ENCODE data around the gene CROCC2.

GRCh38 chr2:241039416-241039815 is 133.3 kb downstream of the CROCC2 start:
- TF ChIP-seq, protein P1, sequence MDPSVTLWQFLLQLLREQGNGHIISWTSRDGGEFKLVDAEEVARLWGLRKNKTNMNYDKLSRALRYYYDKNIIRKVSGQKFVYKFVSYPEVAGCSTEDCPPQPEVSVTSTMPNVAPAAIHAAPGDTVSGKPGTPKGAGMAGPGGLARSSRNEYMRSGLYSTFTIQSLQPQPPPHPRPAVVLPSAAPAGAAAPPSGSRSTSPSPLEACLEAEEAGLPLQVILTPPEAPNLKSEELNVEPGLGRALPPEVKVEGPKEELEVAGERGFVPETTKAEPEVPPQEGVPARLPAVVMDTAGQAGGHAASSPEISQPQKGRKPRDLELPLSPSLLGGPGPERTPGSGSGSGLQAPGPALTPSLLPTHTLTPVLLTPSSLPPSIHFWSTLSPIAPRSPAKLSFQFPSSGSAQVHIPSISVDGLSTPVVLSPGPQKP (IDR thresholded peaks at IDR 0.05; ENCODE audit: low read depth, low read length), result no peak
- TF ChIP-seq KAT2A (conservative IDR thresholded peaks at IDR 0.05; ENCODE audit: control insufficient read depth, low read depth, low read length), result no peak
- TF ChIP-seq PBX3 (IDR thresholded peaks at IDR 0.05; ENCODE audit: insufficient replicate concordance, low read depth, low read length), result no peak
- TF ChIP-seq, protein P2, sequence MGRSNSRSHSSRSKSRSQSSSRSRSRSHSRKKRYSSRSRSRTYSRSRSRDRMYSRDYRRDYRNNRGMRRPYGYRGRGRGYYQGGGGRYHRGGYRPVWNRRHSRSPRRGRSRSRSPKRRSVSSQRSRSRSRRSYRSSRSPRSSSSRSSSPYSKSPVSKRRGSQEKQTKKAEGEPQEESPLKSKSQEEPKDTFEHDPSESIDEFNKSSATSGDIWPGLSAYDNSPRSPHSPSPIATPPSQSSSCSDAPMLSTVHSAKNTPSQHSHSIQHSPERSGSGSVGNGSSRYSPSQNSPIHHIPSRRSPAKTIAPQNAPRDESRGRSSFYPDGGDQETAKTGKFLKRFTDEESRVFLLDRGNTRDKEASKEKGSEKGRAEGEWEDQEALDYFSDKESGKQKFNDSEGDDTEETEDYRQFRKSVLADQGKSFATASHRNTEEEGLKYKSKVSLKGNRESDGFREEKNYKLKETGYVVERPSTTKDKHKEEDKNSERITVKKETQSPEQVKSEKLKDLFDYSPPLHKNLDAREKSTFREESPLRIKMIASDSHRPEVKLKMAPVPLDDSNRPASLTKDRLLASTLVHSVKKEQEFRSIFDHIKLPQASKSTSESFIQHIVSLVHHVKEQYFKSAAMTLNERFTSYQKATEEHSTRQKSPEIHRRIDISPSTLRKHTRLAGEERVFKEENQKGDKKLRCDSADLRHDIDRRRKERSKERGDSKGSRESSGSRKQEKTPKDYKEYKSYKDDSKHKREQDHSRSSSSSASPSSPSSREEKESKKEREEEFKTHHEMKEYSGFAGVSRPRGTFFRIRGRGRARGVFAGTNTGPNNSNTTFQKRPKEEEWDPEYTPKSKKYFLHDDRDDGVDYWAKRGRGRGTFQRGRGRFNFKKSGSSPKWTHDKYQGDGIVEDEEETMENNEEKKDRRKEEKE (IDR thresholded peaks at IDR 0.05), result no peak
- TF ChIP-seq POLR2A (IDR thresholded peaks at IDR 0.05; ENCODE audit: low read depth, low read length), result no peak
- TF ChIP-seq SIN3A (IDR thresholded peaks at IDR 0.05; ENCODE audit: low read depth, low read length), result no peak
- no peak for TF ChIP-seq RAD21 (IDR thresholded peaks at IDR 0.05; ENCODE audit: insufficient read depth, low read depth, low read length)
- no peak for TF ChIP-seq SUZ12 (IDR thresholded peaks at IDR 0.05; ENCODE audit: unreplicated experiment)
- TF ChIP-seq IRF3 (IDR thresholded peaks at IDR 0.05), result no peak
- no peak for TF ChIP-seq ATF3 (IDR thresholded peaks at IDR 0.05; ENCODE audit: borderline replicate concordance, extremely low read depth, low read depth, low read length)
- TF ChIP-seq ZNF24 (IDR thresholded peaks at IDR 0.05), result no peak

All from GM12878 (cell line).